Heart left ventricle (tissue), 13 donors: Measurements from ENCODE around the gene PEAR1.

Source experiments
- CTCF ChIP-seq, 12 donors: fragments of 200-600 bp; sonication (generic) in 4 of 12; IDR thresholded peaks; one replicate each; pipeline versions ENCODE4 v1.5.0 to v1.8.0; 2018 to 2022; ENCODE audit warnings: antibody characterized with exemption in 12 of 12, mild to moderate bottlenecking in 5 of 12
- POLR2A ChIP-seq, 2 donors: fragments of 450-650 bp; IDR thresholded peaks; one replicate each; pipeline ENCODE4 v1.6.1; 2017; ENCODE audit warnings: antibody characterized with exemption in 2 of 2, mild to moderate bottlenecking in 2 of 2, moderate library complexity in 2 of 2
- donor health status: ischemic (EF 13 %, LVEDD 7.1; RV severe dilation, severe dysfunction).
- donor health status: DM: no; HTN: yes; CAD: no.
- donor health status: DM: no; HTN: no; CAD: no.
- donor health status: ischemic (EF 25% LVEDD 6.9; RV normal size, moderate dysfunction).
- donor health status: ischemic (EF 25% LVEDD 5.7; RV mildly dilated, moderate dysfunction).
- donor health status: ischemic (EF 35%, LVEDD 5.7; RV mildly dilated, moderate dysfunction).
- donor health status: nonischemic (EF 11% LVEDD 7.7; RV severe dilation, severe dysfunction).
- donor health status: DM: yes; HTN: yes; CAD: no.
- donor health status: PGD.
- donor health status: ischemic (EF 29% LVEDD 5.4; RV normal size, mild dysfunction).
- donor health status: nonischemic (EF 23%, LVEDD 6.1; RV moderate dilation, normal function).

GRCh38 chr1:156901966-156902915 is 8.7 kb downstream of the PEAR1 start:
- TF ChIP-seq CTCF (IDR thresholded peaks at IDR 0.05) (no peak), POLR2A (IDR thresholded peaks at IDR 0.05) (no peak)
